ENCODE data around the gene AASDH.

DNA sequence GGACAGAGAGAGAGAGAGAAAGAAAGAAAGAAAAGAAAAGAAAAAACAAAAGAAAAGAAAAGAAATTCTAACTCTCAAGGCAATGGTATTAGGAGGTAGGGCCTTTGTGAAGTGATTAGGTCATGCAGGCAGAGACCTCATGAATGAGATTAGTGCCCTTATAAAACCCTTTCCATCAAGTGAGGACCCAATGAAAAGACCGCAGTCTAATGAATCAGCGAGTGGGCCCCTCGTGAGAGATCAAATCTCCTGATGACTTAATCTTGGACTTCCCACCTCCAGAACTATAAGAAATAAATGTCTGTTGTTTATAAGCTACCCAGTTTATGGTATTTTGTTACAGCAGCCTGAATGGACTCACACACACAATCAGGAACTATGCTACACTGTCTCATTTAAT lies 16.9 kb downstream of the AASDH start:
- TF ChIP-seq CTCF (IDR thresholded peaks at IDR 0.05) (no peak), POLR2A (IDR thresholded peaks at IDR 0.05) (no peak)
